Nephron progenitor cell (in vitro differentiated cells): ENCODE data around the gene RPL26.

Source experiments
- DNase-seq: peaks from one replicate; pipeline ENCODE4 v3.0.0; 2021
- H3K27ac Mint-ChIP-seq: 2 replicates; pipeline ENCODE4 v1.8.0; 2021; ENCODE audit warnings: mild to moderate bottlenecking, moderate library complexity, mixed read lengths
- H3K27me3 Mint-ChIP-seq: 2 replicates; pipeline ENCODE4 v1.8.0; 2021; ENCODE audit warnings: mild to moderate bottlenecking, low read depth, mixed read lengths; ENCODE audit not compliant: poor library complexity
- H3K36me3 Mint-ChIP-seq: 2 replicates; pipeline ENCODE4 v1.8.0; 2021; ENCODE audit warnings: low read depth, mixed read lengths
- H3K4me1 Mint-ChIP-seq: 2 replicates; pipeline ENCODE4 v1.8.0; 2021; ENCODE audit warnings: mixed read lengths
- H3K4me3 Mint-ChIP-seq: 2 replicates; pipeline ENCODE4 v1.8.0; 2021; ENCODE audit warnings: mild to moderate bottlenecking, moderate library complexity, mixed read lengths
- H3K9me3 Mint-ChIP-seq: 2 replicates; pipeline ENCODE4 v1.8.0; 2021; ENCODE audit warnings: mild to moderate bottlenecking, moderate library complexity, mixed read lengths
- TF ChIP-seq, protein P1 (sequence below): fragments of 200-600 bp; sonication (generic); IDR thresholded peaks from 2 replicates; pipeline ENCODE4 v1.5.0; 2021; ENCODE audit warnings: antibody characterized with exemption

The RPL26 gene

DNA sequence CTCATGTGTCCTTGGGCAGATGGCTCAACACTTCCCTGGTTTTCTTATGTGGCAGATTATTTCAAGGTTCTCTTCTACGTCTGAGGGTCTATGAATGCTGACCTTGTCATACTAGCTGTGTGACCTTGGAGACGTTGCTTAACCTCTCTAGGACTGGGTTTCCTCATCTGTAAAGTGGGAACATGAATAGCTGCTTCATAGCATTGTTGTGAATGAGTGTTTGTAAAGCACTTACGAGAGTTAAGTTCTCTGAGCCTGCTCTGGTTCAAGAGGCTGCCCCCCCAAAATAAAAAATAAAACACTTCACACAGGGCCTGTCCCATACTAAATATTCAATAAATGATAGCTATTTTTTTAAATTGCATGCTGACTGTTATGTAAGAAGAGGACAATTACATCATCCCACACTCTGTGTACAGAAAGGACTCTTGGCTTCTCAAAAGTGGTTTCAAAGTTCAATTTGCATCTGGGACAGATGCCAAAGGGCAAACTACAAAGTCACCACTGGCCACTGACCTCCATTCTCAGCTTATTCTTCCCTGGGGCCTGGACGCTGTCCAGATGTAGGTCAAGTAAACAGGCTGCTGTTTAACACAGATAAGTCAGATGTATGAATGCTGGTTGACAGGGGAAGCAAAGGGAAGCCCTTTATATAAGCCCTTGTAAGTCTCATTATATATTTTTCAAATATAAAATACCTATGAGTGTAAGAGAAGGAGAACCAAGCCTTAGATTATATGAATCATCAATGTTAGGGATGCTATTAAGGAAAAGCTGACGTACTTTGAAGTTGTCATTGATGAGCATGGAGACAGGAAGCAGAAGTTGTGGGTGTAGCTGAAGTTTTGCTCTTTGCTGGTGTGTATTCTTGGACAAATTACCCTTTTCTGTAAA lies 37.3 kb upstream of the RPL26 start:
- Mint-ChIP-seq H3K9me3 (no peaks in the 10 kb centered on the region), H3K4me3 (no peak overlapping the region), H3K36me3 (no peaks in the 10 kb centered on the region), H3K27ac (no peak overlapping the region), H3K4me1 (no peaks in the 10 kb centered on the region), H3K27me3 (peaks cover 57% of the 10 kb centered on the region)
- no peak for DNase-seq
- TF ChIP-seq, protein P1, sequence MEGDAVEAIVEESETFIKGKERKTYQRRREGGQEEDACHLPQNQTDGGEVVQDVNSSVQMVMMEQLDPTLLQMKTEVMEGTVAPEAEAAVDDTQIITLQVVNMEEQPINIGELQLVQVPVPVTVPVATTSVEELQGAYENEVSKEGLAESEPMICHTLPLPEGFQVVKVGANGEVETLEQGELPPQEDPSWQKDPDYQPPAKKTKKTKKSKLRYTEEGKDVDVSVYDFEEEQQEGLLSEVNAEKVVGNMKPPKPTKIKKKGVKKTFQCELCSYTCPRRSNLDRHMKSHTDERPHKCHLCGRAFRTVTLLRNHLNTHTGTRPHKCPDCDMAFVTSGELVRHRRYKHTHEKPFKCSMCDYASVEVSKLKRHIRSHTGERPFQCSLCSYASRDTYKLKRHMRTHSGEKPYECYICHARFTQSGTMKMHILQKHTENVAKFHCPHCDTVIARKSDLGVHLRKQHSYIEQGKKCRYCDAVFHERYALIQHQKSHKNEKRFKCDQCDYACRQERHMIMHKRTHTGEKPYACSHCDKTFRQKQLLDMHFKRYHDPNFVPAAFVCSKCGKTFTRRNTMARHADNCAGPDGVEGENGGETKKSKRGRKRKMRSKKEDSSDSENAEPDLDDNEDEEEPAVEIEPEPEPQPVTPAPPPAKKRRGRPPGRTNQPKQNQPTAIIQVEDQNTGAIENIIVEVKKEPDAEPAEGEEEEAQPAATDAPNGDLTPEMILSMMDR, result no peak

DNA sequence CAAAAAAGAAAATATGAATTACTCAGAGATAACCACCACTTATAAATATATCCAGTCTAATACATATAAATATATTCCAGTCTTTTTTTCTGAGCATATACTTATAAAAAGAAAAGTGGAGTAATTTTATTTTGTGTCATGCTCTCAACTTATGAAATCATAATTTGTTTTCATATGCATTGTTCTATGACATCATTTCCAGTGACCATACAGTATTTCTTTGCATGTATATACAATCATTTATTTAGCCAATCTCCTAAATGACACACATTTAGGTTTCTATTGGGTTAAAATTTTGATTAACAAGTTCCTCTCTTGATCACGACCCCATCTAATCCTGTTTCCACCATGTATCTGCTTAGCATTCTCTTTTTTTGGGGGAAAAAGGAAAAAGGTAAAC lies 36.3 kb upstream of the RPL26 start:
- TF ChIP-seq, protein P1, result no peak
- H3K4me3 Mint-ChIP-seq, result no peak overlapping the region
- H3K27ac Mint-ChIP-seq, result no peak overlapping the region
- no peaks in the 10 kb centered on the region for H3K4me1 Mint-ChIP-seq
- DNase-seq, result no peak
- H3K9me3 Mint-ChIP-seq, result no peaks in the 10 kb centered on the region
- no peaks in the 10 kb centered on the region for H3K36me3 Mint-ChIP-seq
- peaks cover 60% of the 10 kb centered on the region for H3K27me3 Mint-ChIP-seq

DNA sequence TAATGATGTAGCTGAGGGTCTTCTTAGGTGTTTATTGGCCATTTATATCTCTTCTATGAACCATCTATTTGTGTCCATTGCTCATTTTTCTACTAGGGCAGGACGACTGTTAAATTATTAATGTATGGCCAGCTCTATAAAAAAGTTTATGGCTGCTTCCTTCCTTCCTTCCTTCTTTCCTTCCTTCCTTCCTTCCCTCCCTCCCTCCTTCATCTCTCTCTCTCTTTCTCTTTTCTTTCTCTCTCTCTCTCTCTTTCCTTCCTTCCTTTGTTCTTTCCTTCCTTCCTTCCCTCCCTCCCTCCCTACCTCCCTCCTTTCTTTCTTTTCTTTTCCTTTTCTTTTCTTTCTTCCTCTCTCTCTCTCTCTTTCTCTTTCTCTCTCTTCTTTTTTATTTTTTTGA lies 35.5 kb upstream of the RPL26 start:
- Mint-ChIP-seq H3K36me3 (no peaks in the 10 kb centered on the region), H3K4me3 (no peak overlapping the region), H3K9me3 (no peaks in the 10 kb centered on the region), H3K27me3 (peaks cover 62% of the 10 kb centered on the region), H3K4me1 (no peaks in the 10 kb centered on the region), H3K27ac (no peak overlapping the region)
- TF ChIP-seq, protein P1, result no peak
- no peak for DNase-seq

DNA sequence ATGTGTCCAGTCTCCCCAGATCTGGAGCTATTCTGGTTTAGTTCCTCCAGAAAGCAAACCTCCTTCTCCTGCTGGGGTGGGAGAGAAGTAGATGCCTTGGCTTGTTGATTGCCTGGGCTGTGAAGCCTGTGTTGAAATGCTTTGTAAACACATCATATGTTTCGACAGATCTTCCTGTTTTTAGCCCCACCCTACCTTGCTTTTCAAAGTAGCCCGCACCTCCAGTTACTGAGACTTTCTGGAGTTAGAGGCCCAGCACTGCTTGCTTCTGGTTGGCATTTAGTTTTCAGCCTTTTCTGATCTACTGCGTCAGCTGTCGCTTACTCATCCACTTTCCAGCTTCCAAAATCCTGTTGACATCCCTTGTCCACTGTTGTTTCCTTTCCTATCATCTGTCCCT lies 34.8 kb upstream of the RPL26 start:
- DNase-seq, result no peak
- Mint-ChIP-seq H3K27me3 (peaks cover 62% of the 10 kb centered on the region), H3K4me3 (no peak overlapping the region), H3K36me3 (no peaks in the 10 kb centered on the region), H3K9me3 (no peaks in the 10 kb centered on the region), H3K4me1 (no peaks in the 10 kb centered on the region), H3K27ac (no peak overlapping the region)
- TF ChIP-seq, protein P1, result no peak

DNA sequence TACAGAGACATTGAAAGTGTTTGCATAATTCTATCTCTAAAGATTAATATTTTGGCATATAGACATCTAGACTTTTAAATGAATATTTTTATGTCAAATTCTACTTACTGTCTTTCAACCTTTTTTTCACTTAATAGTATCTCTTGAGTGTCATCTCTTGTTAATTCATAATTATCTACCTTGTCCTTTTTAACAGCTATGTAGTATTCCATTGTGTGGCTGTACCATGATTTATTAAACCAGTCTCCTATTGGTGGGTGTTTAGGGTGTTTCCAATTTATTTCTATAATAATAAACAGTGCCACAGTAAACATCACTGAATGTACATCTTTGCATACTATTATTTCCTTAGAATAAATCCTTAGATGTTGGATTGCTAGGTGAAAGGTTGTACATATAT lies 30.9 kb upstream of the RPL26 start:
- no peak for DNase-seq
- Mint-ChIP-seq H3K27ac (no peak overlapping the region), H3K9me3 (no peaks in the 10 kb centered on the region), H3K27me3 (peaks cover 58% of the 10 kb centered on the region), H3K36me3 (no peaks in the 10 kb centered on the region), H3K4me1 (peaks cover 5% of the 10 kb centered on the region), H3K4me3 (no peak overlapping the region)
- TF ChIP-seq, protein P1, result no peak

DNA sequence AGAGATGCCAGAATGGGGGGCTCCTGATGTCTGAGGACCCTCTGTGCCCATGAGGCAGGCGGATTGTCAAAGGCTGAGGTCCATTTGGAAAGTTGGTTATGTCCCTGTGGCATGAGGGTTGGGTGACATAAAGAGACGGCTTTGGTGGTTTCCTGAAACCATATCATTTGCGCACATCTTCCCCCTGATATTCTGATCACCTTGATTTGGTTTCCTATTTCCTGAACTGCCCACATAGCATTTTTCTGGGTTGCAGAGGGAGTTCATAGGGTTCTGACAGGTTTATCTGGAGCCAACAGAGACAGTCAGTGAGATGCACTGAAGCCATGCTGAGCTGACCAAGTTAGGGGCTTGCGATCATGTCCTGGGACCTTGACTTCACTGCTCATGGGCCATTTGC lies 30.3 kb upstream of the RPL26 start:
- TF ChIP-seq, protein P1, result no peak
- H3K4me1 Mint-ChIP-seq, result peaks cover 10% of the 10 kb centered on the region
- H3K9me3 Mint-ChIP-seq, result no peaks in the 10 kb centered on the region
- no peak overlapping the region for H3K4me3 Mint-ChIP-seq
- H3K27ac Mint-ChIP-seq, result no peak overlapping the region
- peaks cover 54% of the 10 kb centered on the region for H3K27me3 Mint-ChIP-seq
- no peak for DNase-seq
- no peaks in the 10 kb centered on the region for H3K36me3 Mint-ChIP-seq
